ENCODE results near the gene RAB31. TPM values are rescaled to one million over a fixed set of nuclear protein-coding genes. Genes with fewer than 3 reads are reported as not detected.

The RAB31 gene
- total and polyA plus RNA-seq, 4 donors, result 21.5 to 114 (median 49.5) TPM

GRCh38 chr18:9905401-9905922, 197.4 kb downstream of the RAB31 start:
- WGBS, 2 donors, result 69% methylated on average over 5 of the region's 5 CpGs
- Histone ChIP-seq H3K27me3 (ENCODE audit: control insufficient read depth in 3 of 3, insufficient read depth in 3 of 3, low read length in 2 of 3) (peaks cover 0 to 9% (median 0%) of the 10 kb centered on the region in 3 donors), H3K4me3 (no peak overlapping the region), H3K4me1 (ENCODE audit: control insufficient read depth in 5 of 5, insufficient read depth in 5 of 5, low read length in 5 of 5) (peaks cover 0 to 1% (median 0%) of the 10 kb centered on the region in 5 donors), H3K9ac (ENCODE audit: insufficient read depth in 1 of 2, low read length in 2 of 2) (no peak overlapping the region), H3K9me3 (ENCODE audit: control insufficient read depth in 4 of 4, insufficient read depth in 3 of 4, low read length in 3 of 4) (no peaks in the 10 kb centered on the region), H3K27ac (ENCODE audit: low read depth in 1 of 2, low read length in 1 of 2) (no peak overlapping the region), H3K36me3 (ENCODE audit: control insufficient read depth in 4 of 4, insufficient read depth in 4 of 4, low read length in 4 of 4) (no peaks in the 10 kb centered on the region)
- TF ChIP-seq CTCF (IDR thresholded peaks at IDR 0.05; ENCODE audit: control extremely low read depth, extremely low read depth), result no peak
- DNase-seq (no peak), ATAC-seq (ENCODE audit: insufficient read depth, low FRiP score) (no peak)

GRCh38 chr18:9906481-9906880, 198.4 kb downstream of the RAB31 start:
- H3K4me3 ChIP-seq, result no peak overlapping the region
- 38 to 66% methylated on average over 3 of the region's 3 CpGs for WGBS, 2 donors
- no peaks in the 10 kb centered on the region for H3K36me3 ChIP-seq (ENCODE audit: control insufficient read depth in 4 of 4, insufficient read depth in 4 of 4, low read length in 4 of 4)
- H3K4me1 ChIP-seq (ENCODE audit: control insufficient read depth in 5 of 5, insufficient read depth in 5 of 5, low read length in 5 of 5), result no peaks in the 10 kb centered on the region
- H3K9me3 ChIP-seq (ENCODE audit: control insufficient read depth in 4 of 4, insufficient read depth in 3 of 4, low read length in 3 of 4), result no peaks in the 10 kb centered on the region
- H3K27me3 ChIP-seq (ENCODE audit: control insufficient read depth in 3 of 3, insufficient read depth in 3 of 3, low read length in 2 of 3), result peaks cover 0 to 9% (median 0%) of the 10 kb centered on the region in 3 donors
- DNase-seq (no peak), ATAC-seq (ENCODE audit: insufficient read depth, low FRiP score) (no peak)
- no peak overlapping the region for H3K9ac ChIP-seq (ENCODE audit: insufficient read depth in 1 of 2, low read length in 2 of 2)
- no peak for TF ChIP-seq CTCF (IDR thresholded peaks at IDR 0.05; ENCODE audit: control extremely low read depth, extremely low read depth)
- H3K27ac ChIP-seq (ENCODE audit: low read depth in 1 of 2, low read length in 1 of 2), result no peak overlapping the region

DNA sequence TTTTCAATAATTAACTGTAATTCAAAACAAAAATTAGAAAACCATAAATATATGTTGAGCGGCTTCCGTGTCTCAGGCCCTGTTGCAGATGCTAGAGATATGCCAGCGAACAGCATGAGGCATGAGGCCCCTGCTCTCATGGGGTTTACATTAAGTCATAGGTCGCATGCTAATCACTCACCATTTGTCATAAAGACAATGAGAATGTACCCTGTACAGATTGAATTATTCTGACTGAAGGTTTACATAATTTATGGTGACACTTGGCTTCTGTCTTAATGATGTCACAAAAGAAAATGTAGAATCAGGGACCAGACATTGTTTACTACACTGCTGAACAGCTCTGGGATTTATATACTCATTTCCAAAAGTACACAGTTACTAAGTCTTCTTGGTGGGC, 199.8 kb downstream of the RAB31 start:
- no peak overlapping the region for H3K9ac ChIP-seq (ENCODE audit: insufficient read depth in 1 of 2, low read length in 2 of 2)
- no peak for TF ChIP-seq CTCF (IDR thresholded peaks at IDR 0.05; ENCODE audit: control extremely low read depth, extremely low read depth)
- no peak overlapping the region for H3K27ac ChIP-seq (ENCODE audit: low read depth in 1 of 2, low read length in 1 of 2)
- ATAC-seq (ENCODE audit: insufficient read depth, low FRiP score) (no peak), DNase-seq (no peak)
- H3K9me3 ChIP-seq (ENCODE audit: control insufficient read depth in 4 of 4, insufficient read depth in 3 of 4, low read length in 3 of 4), result no peaks in the 10 kb centered on the region
- no peak overlapping the region for H3K4me3 ChIP-seq
- 95 to 97% methylated on average over 4 of the region's 4 CpGs for WGBS, 2 donors
- H3K36me3 ChIP-seq (ENCODE audit: control insufficient read depth in 4 of 4, insufficient read depth in 4 of 4, low read length in 4 of 4), result no peaks in the 10 kb centered on the region
- H3K4me1 ChIP-seq (ENCODE audit: control insufficient read depth in 5 of 5, insufficient read depth in 5 of 5, low read length in 5 of 5), result no peaks in the 10 kb centered on the region
- peaks cover 0 to 9% (median 0%) of the 10 kb centered on the region in 3 donors for H3K27me3 ChIP-seq (ENCODE audit: control insufficient read depth in 3 of 3, insufficient read depth in 3 of 3, low read length in 2 of 3)

DNA sequence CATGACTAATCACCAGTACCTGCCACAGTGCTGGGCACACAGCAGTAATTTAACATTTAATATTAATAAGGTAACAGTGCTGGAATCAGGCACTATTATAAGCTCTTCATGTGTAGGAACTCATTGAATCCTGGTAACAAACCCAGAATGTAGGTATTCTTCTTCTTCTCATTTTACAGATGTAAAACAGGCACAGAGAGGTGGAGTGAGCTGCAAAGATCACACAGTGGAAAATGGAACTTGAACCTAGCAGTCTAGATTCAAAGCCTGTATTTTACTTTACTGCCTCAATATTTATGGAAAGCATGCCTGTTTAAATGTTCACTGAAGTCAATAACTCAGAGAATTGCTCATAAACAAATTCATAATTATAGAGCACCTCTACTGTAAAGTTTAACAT, 202.0 kb downstream of the RAB31 start:
- peaks cover 0 to 9% (median 0%) of the 10 kb centered on the region in 3 donors for H3K27me3 ChIP-seq (ENCODE audit: control insufficient read depth in 3 of 3, insufficient read depth in 3 of 3, low read length in 2 of 3)

More for the DNA sequence above, 202.0 kb downstream of the RAB31 start:
- Histone ChIP-seq H3K27ac (ENCODE audit: low read depth in 1 of 2, low read length in 1 of 2) (no peak overlapping the region), H3K36me3 (ENCODE audit: control insufficient read depth in 4 of 4, insufficient read depth in 4 of 4, low read length in 4 of 4) (peaks cover 0 to 5% (median 0%) of the 10 kb centered on the region in 4 donors), H3K4me1 (ENCODE audit: control insufficient read depth in 5 of 5, insufficient read depth in 5 of 5, low read length in 5 of 5) (peaks cover 0 to 3% (median 0%) of the 10 kb centered on the region in 5 donors), H3K9ac (ENCODE audit: insufficient read depth in 1 of 2, low read length in 2 of 2) (no peak overlapping the region), H3K4me3 (no peak overlapping the region), H3K9me3 (ENCODE audit: control insufficient read depth in 4 of 4, insufficient read depth in 3 of 4, low read length in 3 of 4) (no peaks in the 10 kb centered on the region)
- DNase-seq (no peak), ATAC-seq (ENCODE audit: insufficient read depth, low FRiP score) (no peak)
- no peak for TF ChIP-seq CTCF (IDR thresholded peaks at IDR 0.05; ENCODE audit: control extremely low read depth, extremely low read depth)
